Measurements from ENCODE around the gene BABAM2. TPM values are rescaled to one million over a fixed set of nuclear protein-coding genes. Genes with fewer than 3 reads are reported as not detected.
"Not testable (repeated sequence)": the region's sequence is repeated elsewhere in the genome, so short reads cannot be mapped to it uniquely, and the experiment has no call there.

BABAM2 gene
- total RNA-seq, 2 experiments from 2014 or later, result 41.9 to 49.7 TPM

DNA sequence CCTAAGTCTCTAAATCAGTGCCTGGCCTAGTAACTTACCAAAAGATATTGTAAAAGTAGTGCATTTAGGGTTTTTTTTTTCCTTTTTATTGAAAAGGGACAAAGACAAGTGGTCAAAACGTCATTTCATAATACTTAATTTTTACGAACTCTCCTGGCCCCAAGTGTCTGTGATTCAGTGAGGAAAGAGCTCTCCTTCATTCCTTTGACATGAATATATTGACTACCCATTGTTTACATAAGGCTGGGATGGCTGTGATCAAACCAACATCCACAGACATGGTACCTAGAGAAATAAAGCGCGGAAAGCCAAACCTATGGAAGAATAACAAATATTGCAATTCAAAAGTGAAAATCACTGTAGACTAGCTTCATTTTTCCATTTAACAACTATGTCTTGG is 198.4 kb downstream of the BABAM2 start:
- DNase-seq, result no peak
- H3K4me1 Mint-ChIP-seq, result no peaks in the 10 kb centered on the region
- no peaks in the 10 kb centered on the region for H3K9me3 Mint-ChIP-seq
- POLR2A ChIA-PET, result no interaction called here
- H3K4me3 Mint-ChIP-seq, result no peak overlapping the region
- CTCF ChIA-PET, result interaction anchor here (1.0 to 1.3 kb wide), 2 partner anchors 9 to 18 kb away, joined by 3 read pairs; no protein-coding TSS in a partner anchor
- H3K27me3 Mint-ChIP-seq, result no peaks in the 10 kb centered on the region
- no peak overlapping the region for H3K27ac Mint-ChIP-seq
- peaks cover 2% of the 10 kb centered on the region for H3K36me3 Mint-ChIP-seq (ENCODE audit: low read depth)

DNA sequence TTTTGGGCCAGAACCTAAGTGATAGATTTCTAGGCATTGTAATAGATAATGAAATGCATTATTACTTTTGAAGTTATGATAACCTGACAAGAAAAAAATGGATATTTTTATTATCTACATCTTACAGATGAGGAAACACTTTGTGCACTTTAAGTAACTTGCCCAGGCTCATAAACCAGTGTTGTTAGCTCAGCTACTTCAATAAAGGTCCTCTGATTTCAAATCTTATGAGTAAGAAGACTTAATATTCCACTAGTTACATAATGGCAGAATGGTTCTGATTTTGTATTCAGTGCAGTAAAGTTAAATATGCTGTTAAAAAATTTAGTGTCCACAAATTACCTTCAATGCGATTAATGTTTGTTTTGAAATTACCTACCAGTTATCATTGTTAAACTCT is 199.0 kb downstream of the BABAM2 start:
- H3K27ac Mint-ChIP-seq, result no peak overlapping the region
- no peaks in the 10 kb centered on the region for H3K9me3 Mint-ChIP-seq
- H3K27me3 Mint-ChIP-seq, result no peaks in the 10 kb centered on the region
- peaks cover 2% of the 10 kb centered on the region for H3K36me3 Mint-ChIP-seq (ENCODE audit: low read depth)
- H3K4me1 Mint-ChIP-seq, result no peaks in the 10 kb centered on the region
- ChIA-PET POLR2A (no interaction called here), CTCF (interaction anchor here (1.0 kb wide), 1 partner anchor 9 kb away, joined by 3 read pairs; no protein-coding TSS in a partner anchor)
- H3K4me3 Mint-ChIP-seq, result no peak overlapping the region
- no peak for DNase-seq

DNA sequence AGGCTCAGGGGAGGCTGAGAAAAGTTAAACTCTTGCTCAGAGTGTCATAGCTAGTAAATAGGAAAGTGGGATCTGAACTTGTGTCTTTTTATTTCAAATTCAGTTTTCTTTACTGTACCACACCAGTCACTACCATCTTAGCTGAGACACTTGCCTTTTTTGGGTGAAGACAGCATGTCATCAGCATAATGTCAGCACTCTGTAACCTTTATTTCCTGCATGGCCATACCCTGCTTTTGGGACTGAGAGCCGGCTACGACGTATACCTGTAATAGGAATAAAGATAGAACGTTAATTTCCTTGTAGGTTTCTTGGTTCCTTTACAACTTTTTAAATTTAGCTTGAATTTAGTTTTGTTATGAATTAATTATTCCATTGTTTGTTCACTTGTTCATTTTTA is 202.8 kb downstream of the BABAM2 start:
- no peaks in the 10 kb centered on the region for H3K9me3 Mint-ChIP-seq
- no peak overlapping the region for H3K4me3 Mint-ChIP-seq
- no peaks in the 10 kb centered on the region for H3K27me3 Mint-ChIP-seq
- H3K27ac Mint-ChIP-seq, result no peak overlapping the region
- CTCF ChIA-PET, result no interaction called here
- peaks cover under 1% of the 10 kb centered on the region for H3K36me3 Mint-ChIP-seq (ENCODE audit: low read depth)
- POLR2A ChIA-PET, result no interaction called here
- no peak for DNase-seq
- H3K4me1 Mint-ChIP-seq, result no peaks in the 10 kb centered on the region

DNA sequence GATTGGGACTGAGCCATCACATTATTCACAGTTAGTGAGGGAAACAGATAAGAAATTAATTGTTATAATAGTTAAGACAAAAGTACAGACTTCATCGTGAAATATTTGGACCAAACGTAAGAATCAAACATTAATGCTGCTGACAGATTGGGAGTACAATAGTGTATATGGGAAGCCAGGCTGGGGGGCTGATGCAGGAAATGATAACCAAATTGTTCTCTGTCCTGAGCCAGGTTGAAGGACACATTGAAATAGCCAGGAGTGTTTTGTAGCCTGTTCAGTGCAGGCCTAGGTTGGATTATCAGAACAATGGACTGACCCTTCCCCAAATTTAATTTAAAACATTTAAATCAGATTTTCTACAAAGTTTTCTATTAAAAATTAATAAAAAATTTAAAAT is 203.2 kb downstream of the BABAM2 start:
- no peak overlapping the region for H3K4me3 Mint-ChIP-seq
- no peak overlapping the region for H3K27ac Mint-ChIP-seq
- no peaks in the 10 kb centered on the region for H3K4me1 Mint-ChIP-seq
- H3K36me3 Mint-ChIP-seq (ENCODE audit: low read depth), result no peaks in the 10 kb centered on the region
- no peak for DNase-seq
- ChIA-PET CTCF (no interaction called here), POLR2A (no interaction called here)
- H3K27me3 Mint-ChIP-seq, result no peaks in the 10 kb centered on the region
- H3K9me3 Mint-ChIP-seq, result no peaks in the 10 kb centered on the region

DNA sequence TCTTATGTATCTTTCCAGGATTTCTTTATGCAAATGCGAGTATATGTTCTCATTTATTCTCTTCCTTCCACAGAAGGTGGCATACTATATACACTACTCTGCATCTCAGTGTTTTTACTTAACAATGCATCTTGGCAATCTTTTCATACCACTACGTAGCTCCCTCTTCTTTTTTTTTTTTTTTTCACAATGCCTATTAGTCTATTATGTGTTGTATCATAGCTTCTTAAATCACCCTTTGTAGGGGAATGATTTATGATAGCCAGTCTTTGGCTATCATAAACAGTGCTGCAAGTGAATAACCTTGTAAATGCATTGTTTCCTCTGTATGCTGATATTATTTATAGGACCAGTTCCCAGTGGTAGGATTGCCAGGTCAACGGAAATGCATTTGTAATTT is 204.2 kb downstream of the BABAM2 start:
- no peak for DNase-seq
- H3K27me3 Mint-ChIP-seq, result no peaks in the 10 kb centered on the region
- H3K36me3 Mint-ChIP-seq (ENCODE audit: low read depth), result no peaks in the 10 kb centered on the region
- no peaks in the 10 kb centered on the region for H3K4me1 Mint-ChIP-seq
- no peaks in the 10 kb centered on the region for H3K9me3 Mint-ChIP-seq
- H3K27ac Mint-ChIP-seq, result no peak overlapping the region
- ChIA-PET CTCF (no interaction called here), POLR2A (no interaction called here)
- H3K4me3 Mint-ChIP-seq, result no peak overlapping the region

DNA sequence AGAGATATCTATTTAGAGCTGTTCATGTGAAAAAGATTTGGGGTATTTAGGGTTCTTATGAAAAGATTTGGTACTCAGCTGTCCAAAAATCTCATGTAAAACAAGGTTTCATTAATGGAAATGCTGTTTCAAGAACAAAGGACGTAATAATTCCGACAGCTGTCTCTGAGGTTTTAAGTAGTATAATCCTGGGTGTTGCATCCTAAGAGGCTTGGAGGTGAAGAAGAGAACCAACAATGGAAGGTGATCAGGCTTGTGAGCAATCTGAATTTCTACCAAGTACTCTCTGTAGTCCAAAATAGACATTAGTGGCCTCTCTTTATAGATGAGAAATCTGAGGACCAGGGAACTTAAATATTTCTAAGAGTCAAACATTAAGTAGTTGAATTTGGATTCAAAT is 205.1 kb downstream of the BABAM2 start:
- no peak overlapping the region for H3K27ac Mint-ChIP-seq
- DNase-seq, result no peak
- H3K4me3 Mint-ChIP-seq, result no peak overlapping the region
- no peaks in the 10 kb centered on the region for H3K27me3 Mint-ChIP-seq
- peaks cover under 1% of the 10 kb centered on the region for H3K36me3 Mint-ChIP-seq (ENCODE audit: low read depth)
- ChIA-PET POLR2A (no interaction called here), CTCF (interaction anchor here (0.9 kb wide), 1 partner anchor 21 kb away, joined by 4 read pairs; no protein-coding TSS in a partner anchor)
- no peaks in the 10 kb centered on the region for H3K4me1 Mint-ChIP-seq
- H3K9me3 Mint-ChIP-seq, result peaks cover 3% of the 10 kb centered on the region

DNA sequence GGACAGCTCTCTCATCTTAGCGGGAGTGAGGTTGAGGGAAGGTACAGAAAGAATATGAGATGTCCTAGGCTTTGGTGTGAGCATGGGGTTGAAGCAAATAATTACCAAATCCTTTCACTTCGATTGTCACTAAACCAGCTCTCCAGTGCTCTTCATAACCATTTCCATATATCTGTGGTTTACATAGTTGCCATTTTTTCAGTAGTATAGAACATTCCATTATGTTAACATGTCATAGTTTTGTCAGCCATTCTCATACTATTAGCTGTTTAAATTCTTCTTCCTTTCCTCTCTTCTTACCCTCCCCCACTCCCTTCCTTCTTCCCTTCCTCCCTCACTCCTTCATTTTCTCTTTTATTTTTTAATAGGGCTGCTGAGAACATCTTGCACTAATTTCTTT is 205.9 kb downstream of the BABAM2 start:
- ChIA-PET POLR2A (no interaction called here), CTCF (interaction anchor here (0.8 to 1.9 kb wide), 3 partner anchors 10 to 35 kb away, joined by 4 read pairs; no protein-coding TSS in a partner anchor)
- Mint-ChIP-seq H3K27ac (no peak overlapping the region), H3K4me1 (no peaks in the 10 kb centered on the region), H3K27me3 (no peaks in the 10 kb centered on the region), H3K36me3 (ENCODE audit: low read depth) (peaks cover 2% of the 10 kb centered on the region), H3K9me3 (peaks cover 3% of the 10 kb centered on the region), H3K4me3 (no peak overlapping the region)
- DNase-seq, result no peak

DNA sequence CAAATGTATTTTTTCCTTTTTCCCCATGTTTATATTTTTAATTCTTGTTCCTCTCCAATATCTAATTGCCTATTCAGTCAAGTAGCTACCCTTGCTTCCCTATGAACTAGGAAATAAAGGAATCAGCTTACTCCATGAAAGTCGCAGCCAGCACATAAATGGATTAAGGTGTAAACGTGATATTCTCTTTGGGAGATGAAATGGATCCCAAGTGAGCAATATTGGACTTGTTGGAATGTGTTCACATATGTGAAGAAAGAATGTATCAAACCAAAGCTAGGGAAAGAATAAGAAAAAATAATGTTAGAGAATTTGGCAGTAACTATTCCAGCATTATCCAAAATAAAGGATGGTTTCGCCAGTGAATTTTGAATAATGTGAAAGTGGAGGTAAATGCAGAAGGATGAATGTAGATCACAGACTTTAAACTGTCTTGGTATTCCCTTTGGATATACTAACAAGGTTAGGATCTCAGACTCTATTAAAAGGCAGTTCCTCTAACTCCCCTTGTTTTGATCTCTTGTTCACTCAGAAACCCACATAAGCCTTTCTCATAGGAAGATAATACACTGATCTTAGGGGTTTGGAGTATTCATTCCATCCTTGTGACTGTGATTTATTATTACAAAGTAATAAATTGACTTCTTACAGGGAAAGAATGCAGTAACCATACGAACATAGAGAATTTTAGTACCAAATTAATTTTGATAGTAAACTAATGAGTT is 208.1 kb downstream of the BABAM2 start:
- CTCF ChIA-PET, result interaction anchor here (0.8 kb wide), 1 partner anchor 10 kb away, joined by 3 read pairs; no protein-coding TSS in a partner anchor
- Mint-ChIP-seq H3K4me3 (no peak overlapping the region), H3K36me3 (ENCODE audit: low read depth) (peaks cover 3% of the 10 kb centered on the region), H3K27me3 (no peaks in the 10 kb centered on the region), H3K9me3 (peaks cover 3% of the 10 kb centered on the region), H3K4me1 (peaks cover 10% of the 10 kb centered on the region), H3K27ac (no peak overlapping the region)
- POLR2A ChIA-PET, result no interaction called here
- no peak for DNase-seq

DNA sequence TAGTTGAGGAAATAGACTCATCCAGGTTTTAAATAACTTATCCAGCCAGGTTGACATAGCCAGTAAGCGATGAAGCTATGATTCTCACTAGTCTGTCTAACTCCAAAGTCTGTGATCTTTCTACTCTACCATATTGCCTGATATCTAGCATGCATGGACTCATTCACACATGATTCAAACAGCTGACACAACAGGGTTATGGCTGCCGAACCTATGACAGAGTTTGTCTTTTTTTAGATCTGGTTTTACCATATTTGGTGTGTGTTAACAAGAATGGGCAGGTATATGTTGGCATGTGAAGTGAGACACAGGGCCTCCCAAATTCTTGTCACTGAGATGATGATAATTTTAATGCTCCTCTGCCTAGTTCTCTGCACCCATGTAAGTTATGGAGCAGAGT is 210.6 kb downstream of the BABAM2 start:
- Mint-ChIP-seq H3K36me3 (ENCODE audit: low read depth) (peaks cover 6% of the 10 kb centered on the region), H3K4me1 (peaks cover 10% of the 10 kb centered on the region), H3K9me3 (peaks cover 3% of the 10 kb centered on the region), H3K4me3 (no peak overlapping the region), H3K27ac (no peak overlapping the region), H3K27me3 (no peaks in the 10 kb centered on the region)
- CTCF ChIA-PET, result interaction anchor here (0.7 to 1.2 kb wide), 2 partner anchors 13 to 300 kb away, joined by 3 read pairs; no protein-coding TSS in a partner anchor
- no peak for DNase-seq
- POLR2A ChIA-PET, result no interaction called here

DNA sequence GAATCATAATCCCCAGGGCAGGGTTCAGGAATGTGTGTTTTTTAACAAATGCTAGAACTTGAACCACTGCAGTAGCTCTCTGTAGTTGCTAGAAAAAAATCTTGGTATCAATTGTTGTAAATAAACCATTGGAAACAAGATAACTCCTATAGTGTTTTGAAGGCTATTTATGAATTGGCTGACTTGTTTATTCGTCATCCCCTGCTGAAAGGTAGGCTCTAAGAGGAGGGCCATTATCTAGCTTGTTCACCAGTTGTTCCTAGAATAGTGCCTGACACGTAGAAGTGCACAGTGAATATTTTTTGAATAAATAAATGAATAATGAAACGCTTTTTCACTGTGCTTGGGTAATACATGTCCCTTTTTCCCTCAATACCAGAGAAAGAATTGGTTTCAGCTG is 211.4 kb downstream of the BABAM2 start:
- H3K4me3 Mint-ChIP-seq, result no peak overlapping the region
- peaks cover 3% of the 10 kb centered on the region for H3K9me3 Mint-ChIP-seq
- H3K4me1 Mint-ChIP-seq, result peaks cover 10% of the 10 kb centered on the region
- no peak overlapping the region for H3K27ac Mint-ChIP-seq
- no peaks in the 10 kb centered on the region for H3K27me3 Mint-ChIP-seq
- DNase-seq, result no peak
- POLR2A ChIA-PET, result no interaction called here
- peaks cover 6% of the 10 kb centered on the region for H3K36me3 Mint-ChIP-seq (ENCODE audit: low read depth)
- CTCF ChIA-PET, result interaction anchor here (1.0 to 1.2 kb wide), 2 partner anchors 14 to 18 kb away, joined by 3 read pairs; no protein-coding TSS in a partner anchor

DNA sequence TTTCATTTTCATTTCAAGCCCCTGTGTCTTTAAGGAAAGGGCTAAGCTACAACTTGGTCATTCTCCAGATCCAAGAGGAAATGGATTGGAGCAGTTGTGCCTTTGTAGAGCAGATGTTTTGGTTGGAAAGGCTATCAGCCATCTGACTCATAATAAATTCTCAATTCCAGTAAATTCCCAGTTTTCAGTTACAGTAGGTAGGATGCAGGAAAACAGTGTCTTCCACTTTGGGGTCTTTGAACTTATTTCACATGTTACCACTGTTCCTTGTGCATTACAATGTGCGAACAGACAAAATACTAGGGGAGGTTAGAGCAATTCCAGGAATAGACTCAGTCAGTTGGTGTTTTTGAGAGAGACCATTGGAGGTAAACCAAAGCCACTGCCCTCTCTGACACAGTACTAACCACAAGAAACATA is 211.9 kb downstream of the BABAM2 start:
- peaks cover 10% of the 10 kb centered on the region for H3K4me1 Mint-ChIP-seq
- no peak for DNase-seq
- H3K27ac Mint-ChIP-seq, result no peak overlapping the region
- H3K9me3 Mint-ChIP-seq, result peaks cover 3% of the 10 kb centered on the region
- no peaks in the 10 kb centered on the region for H3K27me3 Mint-ChIP-seq
- POLR2A ChIA-PET, result no interaction called here
- CTCF ChIA-PET, result interaction anchor here (1.0 kb wide), 1 partner anchor 17 kb away, joined by 3 read pairs; no protein-coding TSS in a partner anchor
- H3K36me3 Mint-ChIP-seq (ENCODE audit: low read depth), result peaks cover 6% of the 10 kb centered on the region
- H3K4me3 Mint-ChIP-seq, result no peak overlapping the region

DNA sequence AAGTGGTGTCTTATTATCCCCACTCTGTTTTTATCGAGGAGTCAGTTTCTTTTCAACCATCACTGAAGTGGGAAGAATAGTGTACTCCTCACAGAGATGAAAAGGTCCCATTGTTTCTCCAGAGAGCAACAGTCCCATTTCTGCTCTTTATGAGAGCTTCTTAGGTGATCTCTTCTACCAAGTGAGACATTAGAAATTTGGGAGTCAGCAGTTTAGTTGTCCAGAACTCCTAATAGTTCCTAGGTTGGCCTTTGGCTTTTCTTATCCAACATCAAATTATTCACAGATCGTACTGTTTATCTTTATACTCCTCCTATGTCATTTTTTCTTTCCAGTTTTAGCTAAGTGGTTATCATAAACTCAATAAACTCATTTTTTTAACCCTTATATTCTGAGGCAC is 213.1 kb downstream of the BABAM2 start:
- Mint-ChIP-seq H3K36me3 (ENCODE audit: low read depth) (peaks cover 6% of the 10 kb centered on the region), H3K4me3 (no peak overlapping the region), H3K27me3 (no peaks in the 10 kb centered on the region), H3K27ac (no peak overlapping the region), H3K4me1 (peaks cover 10% of the 10 kb centered on the region), H3K9me3 (peaks cover 3% of the 10 kb centered on the region)
- no peak for DNase-seq
- CTCF ChIA-PET, result interaction anchor here (0.8 kb wide), 1 partner anchor 344 kb away, joined by 3 read pairs; no protein-coding TSS in a partner anchor
- POLR2A ChIA-PET, result no interaction called here

DNA sequence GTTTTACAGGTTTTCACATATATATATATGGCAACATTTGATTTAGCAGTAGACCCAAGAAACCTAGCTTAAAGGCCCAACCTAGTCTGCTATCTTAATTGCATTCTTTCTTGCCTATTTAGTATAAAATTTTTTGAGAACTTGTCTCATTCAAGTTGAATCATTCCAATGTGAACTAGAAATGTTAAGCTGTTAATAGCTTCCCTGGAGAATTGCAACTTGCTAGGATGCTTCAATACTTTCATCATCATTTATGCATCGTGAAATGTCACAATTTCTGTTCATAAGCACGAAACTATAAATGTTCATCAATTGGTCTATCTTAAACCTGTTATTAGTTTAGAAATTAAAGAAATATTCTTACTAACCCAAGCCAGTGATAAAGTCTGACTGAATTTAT is 217.6 kb downstream of the BABAM2 start:
- no peaks in the 10 kb centered on the region for H3K27me3 Mint-ChIP-seq
- no peaks in the 10 kb centered on the region for H3K9me3 Mint-ChIP-seq
- DNase-seq, result no peak
- H3K27ac Mint-ChIP-seq, result no peak overlapping the region
- peaks cover 7% of the 10 kb centered on the region for H3K36me3 Mint-ChIP-seq (ENCODE audit: low read depth)
- ChIA-PET POLR2A (no interaction called here), CTCF (no interaction called here)
- peaks cover 1% of the 10 kb centered on the region for H3K4me1 Mint-ChIP-seq
- no peak overlapping the region for H3K4me3 Mint-ChIP-seq

DNA sequence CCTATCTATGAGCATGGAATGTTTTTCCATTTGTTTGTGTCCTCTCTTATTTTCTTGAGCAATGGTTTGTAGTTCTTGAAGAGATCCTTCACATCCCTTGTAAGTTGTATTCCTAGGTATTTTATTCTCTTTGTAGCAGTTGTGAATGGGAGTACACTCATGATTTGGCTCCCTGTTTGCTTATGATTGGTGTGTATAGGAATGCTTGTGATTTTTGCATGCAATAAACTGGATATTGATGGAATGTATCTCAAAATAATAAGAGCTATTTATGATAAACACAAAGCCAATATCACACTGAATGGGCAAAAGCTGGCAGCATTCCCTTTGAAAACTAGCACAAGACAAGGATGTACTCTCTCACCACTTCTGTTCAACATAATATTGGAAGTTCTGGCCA is 223.2 kb downstream of the BABAM2 start:
- H3K4me1 Mint-ChIP-seq; H3K4me3 Mint-ChIP-seq; DNase-seq; H3K36me3 Mint-ChIP-seq (ENCODE audit: low read depth); H3K9me3 Mint-ChIP-seq; H3K27ac Mint-ChIP-seq; CTCF ChIA-PET; POLR2A ChIA-PET; H3K27me3 Mint-ChIP-seq: not testable (repeated sequence)

Data from activated CD4-positive, alpha-beta T cell treated with anti-CD3 and anti-CD28 coated beads, Interleukin-2, amount 10 ng/mL, durations not matched to agents 7 days and 5 days (primary cell).